Hematopoietic multipotent progenitor cell treated with erythropoietin and hydrocortisone succinate and interleukin-3 and kit ligand, for 17 days (in vitro differentiated cells): ENCODE data around the gene GALNTL6.
"Not testable (repeated sequence)": the region's sequence is repeated elsewhere in the genome, so short reads cannot be mapped to it uniquely, and the experiment has no call there.

Source experiments
- DNase-seq: peaks from one replicate; pipeline ENCODE4 v3.0.0-alpha.2; 2015; ENCODE audit warnings: low spot score

Gene GALNTL6

GRCh38 chr4:172869621-172870268, 1056.5 kb downstream of the GALNTL6 start:
- DNase-seq, result no peak

- no peak for DNase-seq
Measured at GRCh38 chr4:172871381-172871780, 1058.2 kb downstream of the GALNTL6 start.

- DNase-seq, result no peak
Measured at GRCh38 chr4:172874944-172875343, 1061.7 kb downstream of the GALNTL6 start.

GRCh38 chr4:172876394-172876793, 1063.2 kb downstream of the GALNTL6 start:
- no peak for DNase-seq

- DNase-seq, result no peak
Measured at GRCh38 chr4:172881645-172882044, 1068.4 kb downstream of the GALNTL6 start.

- not testable (repeated sequence) for DNase-seq
Measured at GRCh38 chr4:172887358-172887757, 1074.2 kb downstream of the GALNTL6 start.

GRCh38 chr4:172887959-172888358, 1074.8 kb downstream of the GALNTL6 start:
- DNase-seq, result no peak

GRCh38 chr4:172892300-172892699, 1079.1 kb downstream of the GALNTL6 start:
- peak; percentile 42 for DNase-seq

GRCh38 chr4:172895699-172896098, 1082.5 kb downstream of the GALNTL6 start:
- DNase-seq, result no peak

- DNase-seq, result no peak
Measured at GRCh38 chr4:172897046-172897445, 1083.8 kb downstream of the GALNTL6 start.

- DNase-seq, result no peak
Measured at GRCh38 chr4:172898715-172899114, 1085.5 kb downstream of the GALNTL6 start.

- no peak for DNase-seq
Measured at GRCh38 chr4:172899861-172900260, 1086.7 kb downstream of the GALNTL6 start.

GRCh38 chr4:172900900-172901299, 1087.7 kb downstream of the GALNTL6 start:
- DNase-seq, result no peak

- not testable (repeated sequence) for DNase-seq
Measured at GRCh38 chr4:172912468-172912867, 1099.3 kb downstream of the GALNTL6 start.

GRCh38 chr4:172917403-172917802, 1104.2 kb downstream of the GALNTL6 start:
- not testable (repeated sequence) for DNase-seq

- DNase-seq, result no peak
Measured at GRCh38 chr4:172919269-172919668, 1106.1 kb downstream of the GALNTL6 start.

GRCh38 chr4:172927096-172927814, 1114.1 kb downstream of the GALNTL6 start:
- no peak for DNase-seq

- no peak for DNase-seq
Measured at GRCh38 chr4:172928347-172928746, 1115.1 kb downstream of the GALNTL6 start.

GRCh38 chr4:172938072-172938829, 1125.0 kb downstream of the GALNTL6 start:
- DNase-seq, result no peak

- no peak for DNase-seq
Measured at GRCh38 chr4:172938870-172939269, 1125.7 kb downstream of the GALNTL6 start.

GRCh38 chr4:172942840-172943239, 1129.6 kb downstream of the GALNTL6 start:
- DNase-seq, result no peak

- DNase-seq, result no peak
Measured at GRCh38 chr4:172945611-172946010, 1132.4 kb downstream of the GALNTL6 start.

- no peak for DNase-seq
Measured at GRCh38 chr4:172946503-172946902, 1133.3 kb downstream of the GALNTL6 start.
